GM21717 (cell line): ENCODE measurements around the gene RUNX2.

Experiments
- ATAC-seq: cut with Tn5 transposase; IDR thresholded peaks from one replicate; pipeline ENCODE4 v1.9.1; 2021; ENCODE audit warnings: mild to moderate bottlenecking, moderate library complexity; ENCODE audit not compliant: unreplicated experiment

RUNX2 gene

DNA sequence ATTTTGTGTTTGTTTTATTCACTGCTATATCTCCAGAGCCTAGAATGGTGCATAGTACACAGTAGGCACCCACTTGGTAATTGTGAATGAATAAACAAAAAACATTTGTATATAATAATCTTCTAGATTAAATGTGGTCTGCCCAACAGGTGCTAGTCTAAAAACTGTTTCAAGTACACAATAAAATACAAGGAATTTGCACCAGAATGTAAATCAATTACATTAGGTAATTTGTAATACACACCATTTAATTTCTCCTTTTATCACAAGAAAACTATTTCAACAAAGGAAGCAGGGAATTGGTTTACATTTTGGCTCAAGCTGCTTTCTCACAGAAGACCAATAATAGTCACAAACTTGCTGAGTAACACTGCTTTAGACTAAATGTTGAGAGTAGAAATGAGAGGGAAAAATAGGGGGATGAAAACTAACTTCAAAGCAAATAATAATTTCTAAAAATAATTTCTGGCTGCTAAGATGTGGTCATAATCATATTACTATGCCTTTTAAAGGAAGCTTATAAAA lies 22.1 kb downstream of the RUNX2 start:
- no peak for ATAC-seq

DNA sequence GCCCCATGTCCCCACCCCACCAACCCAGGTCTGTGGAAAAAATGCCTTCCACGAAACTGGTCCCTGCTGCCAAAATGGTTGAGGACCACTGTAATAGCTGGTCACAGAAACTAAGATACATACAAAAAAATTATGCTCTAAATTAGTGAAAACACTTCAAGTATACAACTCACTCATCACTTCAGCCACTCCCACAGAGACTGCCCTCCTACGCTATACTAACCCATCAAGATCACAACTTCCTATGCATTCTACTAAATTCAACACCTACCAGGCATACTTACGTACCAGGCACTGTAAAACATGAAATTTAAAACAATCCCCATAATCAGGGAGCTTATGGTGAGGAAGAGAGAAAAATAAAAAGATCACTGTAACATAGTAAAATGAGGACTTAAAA lies 22.9 kb downstream of the RUNX2 start:
- no peak for ATAC-seq

DNA sequence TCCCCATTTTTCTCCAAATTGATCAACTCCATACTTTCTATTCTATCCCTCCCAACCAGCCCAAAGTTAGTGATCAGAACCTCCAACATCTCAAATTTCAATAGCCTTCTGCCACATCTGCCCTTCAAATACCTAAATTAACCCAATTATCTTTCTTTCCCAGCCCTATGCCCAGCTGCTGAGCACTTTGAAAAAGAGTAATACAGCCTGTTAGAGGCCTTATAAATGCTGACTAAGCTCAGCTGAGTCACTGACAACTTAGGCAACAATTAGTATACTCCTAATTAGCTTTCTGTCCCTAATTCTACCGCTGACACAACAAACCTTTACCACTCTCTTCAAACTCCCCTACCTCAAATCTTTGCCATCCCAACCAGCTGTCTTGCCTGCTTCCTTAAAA lies 23.5 kb downstream of the RUNX2 start:
- no peak for ATAC-seq

DNA sequence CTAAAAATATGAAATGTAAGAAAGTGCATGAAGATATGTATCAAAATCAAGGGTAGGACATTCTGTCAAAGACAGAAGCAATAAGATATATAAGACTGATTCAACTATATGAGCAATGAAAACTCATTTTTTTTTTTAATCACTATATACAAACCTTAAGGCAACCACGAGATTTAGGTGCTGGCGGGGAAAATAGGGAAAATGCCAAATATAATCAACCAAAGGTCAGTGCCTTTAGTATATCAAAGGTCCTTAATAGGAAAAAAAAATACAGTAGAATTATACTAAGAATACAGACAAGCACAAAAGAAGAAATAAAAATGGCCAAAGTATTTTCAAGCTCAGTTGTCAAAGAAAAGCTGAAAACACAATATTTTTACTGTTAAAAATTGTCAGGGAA lies 25.5 kb downstream of the RUNX2 start:
- ATAC-seq, result no peak

DNA sequence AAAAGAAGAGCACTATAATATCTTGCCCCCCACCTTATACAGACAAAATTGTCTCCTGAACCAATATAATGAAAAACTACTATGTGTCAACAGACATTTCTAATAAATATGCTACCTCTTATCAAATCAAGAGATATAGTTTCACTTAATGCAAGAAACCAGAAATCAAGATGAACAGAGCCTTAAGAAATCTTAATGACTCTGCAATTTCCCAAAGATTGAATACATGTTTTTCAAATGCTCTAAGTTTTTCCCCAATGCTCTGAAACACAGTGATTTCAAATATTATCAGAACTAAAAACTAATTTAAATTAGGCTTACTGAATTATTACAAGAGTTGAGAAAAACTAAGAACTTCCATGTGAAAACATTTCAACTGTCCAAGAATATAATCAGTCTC lies 36.3 kb downstream of the RUNX2 start:
- no peak for ATAC-seq

DNA sequence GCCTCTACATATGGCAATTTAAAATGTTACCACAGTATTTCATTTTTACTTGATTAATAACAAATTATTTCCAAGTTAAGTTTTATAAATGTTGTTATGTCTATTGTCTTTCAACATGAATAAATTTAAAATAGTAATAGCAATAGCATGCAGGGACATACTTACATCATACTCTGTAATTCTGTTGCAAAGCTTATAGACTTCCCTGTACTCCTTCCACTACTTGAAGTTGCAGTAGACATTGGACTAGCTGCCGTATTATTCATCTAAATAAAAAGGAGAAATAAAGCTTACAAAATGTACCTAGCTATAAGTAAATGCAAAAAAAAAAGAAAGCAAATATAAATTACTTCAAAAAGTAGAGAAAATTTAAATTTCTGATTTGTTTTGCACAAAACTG lies 36.9 kb downstream of the RUNX2 start:
- ATAC-seq, result no peak

DNA sequence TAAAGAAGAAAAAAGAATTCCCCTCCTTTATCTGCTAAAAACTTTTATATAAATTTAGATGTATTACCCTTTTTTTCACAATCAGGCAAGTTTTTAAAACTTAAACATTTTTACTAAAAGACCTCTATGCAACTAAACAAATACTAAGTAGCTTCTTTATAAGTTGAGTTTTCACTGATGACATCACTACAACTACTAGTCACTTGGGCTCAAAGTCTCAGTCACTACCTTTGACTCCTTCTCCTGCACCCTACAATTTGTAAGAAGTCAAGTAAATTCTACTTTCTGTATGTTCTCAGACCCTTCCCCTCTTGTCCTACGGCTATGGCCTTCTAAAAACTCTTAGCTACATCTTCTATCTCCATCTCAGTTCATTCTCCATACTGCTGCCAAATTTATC lies 38.4 kb downstream of the RUNX2 start:
- ATAC-seq, result no peak

DNA sequence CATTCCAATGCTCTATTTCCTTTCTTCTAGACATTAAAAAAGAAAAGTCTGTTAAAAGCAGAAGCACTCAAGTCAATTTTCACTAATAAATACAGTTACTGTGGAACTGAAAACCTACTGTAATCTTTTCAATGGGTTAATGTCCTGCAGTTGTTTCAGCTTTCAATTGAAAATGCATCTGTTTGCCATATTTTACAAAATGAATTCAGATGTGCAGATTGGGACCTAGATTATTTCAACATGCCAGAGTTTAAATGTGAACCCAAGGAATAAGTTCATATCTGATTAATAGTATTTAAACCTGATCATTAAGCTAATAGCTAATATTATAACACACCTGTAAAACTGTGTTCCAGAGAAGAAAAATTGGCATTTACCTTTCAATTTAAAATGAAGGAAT lies 39.9 kb downstream of the RUNX2 start:
- ATAC-seq, result no peak

DNA sequence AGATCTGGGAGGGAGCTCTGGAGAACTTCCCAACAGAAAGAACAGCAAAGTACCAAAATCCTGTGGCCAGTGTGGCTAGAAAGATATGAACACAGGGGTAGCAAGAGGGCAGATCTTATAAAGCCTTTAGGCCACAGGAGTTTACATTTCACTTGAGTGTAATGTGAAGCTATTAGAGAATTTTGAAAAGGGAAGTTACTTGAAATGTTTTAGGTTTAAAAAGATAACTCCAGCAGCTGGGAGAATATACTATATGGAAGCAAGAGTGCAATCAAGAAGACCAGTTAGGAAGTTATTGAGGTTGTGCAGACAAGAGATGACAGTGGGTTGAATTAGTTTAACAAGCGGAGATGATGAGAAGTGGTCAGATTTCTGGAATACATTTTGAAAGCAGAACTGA lies 41.7 kb downstream of the RUNX2 start:
- ATAC-seq, result no peak

DNA sequence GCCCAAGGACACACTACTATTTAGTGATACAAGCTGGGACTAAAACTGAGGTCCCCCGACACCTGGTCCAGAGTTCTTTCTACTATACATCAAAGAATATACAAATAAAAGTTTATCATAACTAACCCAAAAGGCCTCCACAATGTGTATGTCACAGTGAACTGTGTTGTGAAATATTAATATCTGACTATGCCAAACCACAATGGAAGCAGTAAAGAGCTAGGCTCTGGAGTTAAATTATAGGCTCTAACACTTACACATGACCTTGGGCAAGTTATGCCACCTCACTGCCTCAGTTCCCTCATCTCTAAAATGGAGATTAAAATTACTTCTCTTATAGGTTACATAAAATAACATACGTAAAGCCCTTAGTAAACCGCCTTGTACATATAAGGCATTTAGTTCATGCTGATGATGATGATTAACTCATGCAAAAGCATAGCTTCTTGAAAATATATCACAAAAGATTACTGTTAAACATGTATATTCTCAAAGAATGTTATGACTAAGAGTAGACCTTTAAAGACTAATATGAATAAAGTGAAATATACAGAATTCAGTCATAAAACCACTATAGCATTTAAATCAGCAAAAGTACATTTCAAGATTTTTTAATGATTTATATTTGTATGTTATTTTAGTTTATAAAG lies 43.9 kb downstream of the RUNX2 start:
- ATAC-seq, result no peak

DNA sequence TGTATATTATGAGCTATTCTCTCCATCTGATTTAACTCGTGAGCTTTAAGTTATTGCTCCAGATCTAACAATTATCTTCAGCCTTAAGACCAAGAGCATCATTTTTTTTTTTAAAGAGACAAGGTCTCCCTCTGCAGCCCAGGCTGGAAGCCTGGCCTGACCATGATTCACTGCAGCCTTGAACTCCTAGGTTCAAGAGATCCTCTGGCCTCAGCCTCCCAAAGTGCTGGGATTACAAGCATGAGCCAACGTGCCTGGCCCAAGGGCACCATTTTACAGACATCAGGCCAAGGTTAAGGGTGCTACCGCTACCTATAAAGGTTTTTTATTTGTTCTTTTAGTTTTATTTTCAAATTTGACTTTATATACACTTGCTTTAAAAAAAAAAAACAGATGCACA lies 47.3 kb downstream of the RUNX2 start:
- no peak for ATAC-seq

DNA sequence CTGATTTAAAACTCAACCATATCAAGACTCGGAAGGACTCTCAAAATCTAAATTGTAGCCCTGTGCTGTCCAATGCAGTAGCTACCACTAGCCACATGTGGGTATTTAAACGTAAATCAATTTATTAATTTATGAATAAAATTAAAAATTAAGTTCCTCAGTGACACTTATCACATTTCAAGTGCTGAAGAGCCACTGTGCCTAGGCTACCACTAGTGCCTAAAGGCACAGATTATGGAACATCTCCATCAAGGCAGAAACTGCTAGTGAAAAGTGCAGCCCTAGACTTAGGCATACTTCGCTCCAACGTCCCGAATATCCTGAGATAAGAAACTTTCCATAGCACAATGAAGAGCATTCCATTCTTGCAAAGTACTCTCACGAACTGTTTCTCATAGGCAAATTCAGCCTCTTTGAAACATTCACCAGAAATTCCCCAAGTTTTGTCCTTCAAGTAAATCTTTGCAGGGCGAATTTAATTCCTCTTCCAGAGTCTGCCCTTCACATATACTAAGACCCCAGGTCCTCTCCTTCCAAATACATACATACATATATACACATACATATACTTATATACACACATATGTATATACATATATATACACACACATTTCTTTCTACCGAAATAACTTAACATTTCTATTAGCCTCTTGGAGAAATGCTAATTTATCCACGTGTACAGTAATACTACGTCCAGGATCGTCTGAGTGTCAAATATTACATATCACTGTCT lies 48.3 kb downstream of the RUNX2 start:
- ATAC-seq, result no peak

DNA sequence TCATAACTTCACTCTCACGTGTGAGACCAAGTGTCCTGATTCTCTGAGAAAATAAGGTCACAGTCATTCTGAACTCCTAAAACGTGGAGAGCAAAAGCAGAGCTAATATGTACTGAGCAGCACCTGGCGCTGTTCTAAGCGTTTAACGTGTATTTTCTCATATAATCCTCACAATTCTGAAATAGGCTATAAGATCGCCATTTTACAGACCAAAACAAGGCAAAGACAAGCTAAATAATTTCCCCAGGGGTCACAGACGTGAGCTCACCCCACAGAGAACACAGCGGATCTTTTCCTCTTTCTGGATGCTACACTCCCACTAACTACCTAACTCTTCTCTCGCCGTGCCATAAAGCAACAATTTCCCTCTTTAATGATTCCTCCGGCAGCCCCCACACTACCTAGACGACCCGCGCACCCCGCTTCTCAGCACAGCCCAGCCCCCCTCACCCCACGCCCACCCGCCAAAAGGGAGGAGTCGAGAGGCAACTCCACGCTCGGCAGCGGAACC lies 49.0 kb downstream of the RUNX2 start:
- peak; percentile 19 for ATAC-seq

DNA sequence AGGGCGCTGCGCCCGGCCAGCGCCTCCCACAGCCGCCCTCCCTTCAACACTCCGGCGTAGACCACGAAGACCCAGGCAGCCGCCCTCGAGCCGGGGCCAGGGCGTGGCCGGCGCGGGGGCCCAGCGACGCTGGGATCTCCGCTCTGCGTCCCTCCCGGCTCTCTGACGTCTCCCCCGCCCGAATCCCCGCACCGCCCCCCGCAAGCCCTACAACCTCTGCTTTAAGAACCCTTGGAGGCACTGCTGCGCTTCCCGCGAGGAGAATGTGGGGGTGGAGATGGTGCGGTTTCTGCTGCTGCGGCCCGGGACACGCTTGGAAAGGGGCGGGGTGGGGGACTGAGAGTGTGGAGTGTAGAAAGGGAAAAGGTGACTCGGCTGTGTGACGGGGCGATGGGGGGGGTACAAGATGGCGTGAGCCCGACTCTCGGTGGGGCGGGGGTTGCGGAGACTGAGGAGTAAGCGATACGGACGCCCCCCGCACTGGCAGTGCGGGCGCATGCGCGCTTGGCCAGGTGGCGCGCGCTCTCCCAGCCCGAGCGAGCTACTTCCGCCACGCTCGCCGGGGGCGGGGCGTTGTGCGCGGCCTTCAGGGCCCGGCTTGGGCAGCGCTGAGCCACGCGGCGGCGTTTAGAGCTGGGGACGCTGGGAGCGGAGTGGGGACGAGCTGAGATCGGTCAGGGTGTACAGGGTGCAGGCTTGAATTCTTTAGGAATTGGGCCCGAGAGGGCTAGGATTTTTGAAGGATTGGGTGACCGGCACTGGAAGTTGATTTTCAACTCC lies 49.6 kb downstream of the RUNX2 start, which contains the start of gene SUPT3H:
SUPT3H (minus strand) TSS at position 381 of the 780 bp plus-strand sequence.
- peak; percentile 94 for ATAC-seq

DNA sequence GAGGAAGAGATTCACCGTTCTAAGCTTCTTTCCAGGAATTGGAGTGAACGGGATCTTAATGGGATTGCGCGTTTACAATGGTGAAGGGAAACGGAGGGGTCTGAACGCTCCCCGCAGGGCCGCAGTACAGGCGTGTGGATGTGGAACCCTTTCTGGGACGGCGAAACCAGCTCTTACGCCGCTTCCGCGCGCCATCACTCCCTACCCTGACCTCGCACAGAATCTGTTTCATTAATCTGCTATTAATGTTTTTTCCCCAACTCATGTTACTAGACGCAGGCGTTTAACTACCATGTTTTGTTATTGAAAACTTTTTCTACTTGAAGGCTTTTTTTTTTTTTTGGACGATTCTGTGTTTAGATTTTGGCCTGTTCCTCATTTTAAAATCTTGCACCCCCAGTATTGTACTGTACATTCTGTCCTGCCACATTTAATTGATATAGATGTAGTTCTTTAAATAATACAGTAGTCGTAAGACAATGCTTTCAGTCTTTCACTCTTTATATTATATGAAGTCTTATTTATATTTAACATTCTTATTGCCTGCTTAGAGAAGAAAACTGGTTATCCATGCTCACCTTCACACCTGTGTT lies 50.3 kb downstream of the RUNX2 start:
- peak; percentile 26 for ATAC-seq

DNA sequence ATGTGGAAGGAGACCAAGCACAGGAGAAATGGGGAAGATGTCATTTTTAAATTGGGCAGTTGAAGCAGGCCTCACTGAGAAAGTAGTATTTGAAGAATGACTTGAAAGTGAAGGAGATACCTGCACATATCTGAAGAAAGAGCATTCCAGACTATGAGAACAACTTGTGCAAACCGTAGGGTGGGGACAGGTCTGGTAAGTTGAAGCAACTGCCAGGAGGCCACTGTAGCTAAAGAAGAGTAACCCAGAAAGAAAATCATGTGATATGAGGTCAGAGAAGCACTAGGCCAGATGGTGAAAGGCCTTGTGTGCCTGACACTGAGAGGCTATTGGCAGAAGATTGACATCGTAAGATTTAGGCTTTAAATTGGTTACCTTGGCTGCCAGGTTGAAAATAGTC lies 54.3 kb downstream of the RUNX2 start:
- ATAC-seq, result no peak

DNA sequence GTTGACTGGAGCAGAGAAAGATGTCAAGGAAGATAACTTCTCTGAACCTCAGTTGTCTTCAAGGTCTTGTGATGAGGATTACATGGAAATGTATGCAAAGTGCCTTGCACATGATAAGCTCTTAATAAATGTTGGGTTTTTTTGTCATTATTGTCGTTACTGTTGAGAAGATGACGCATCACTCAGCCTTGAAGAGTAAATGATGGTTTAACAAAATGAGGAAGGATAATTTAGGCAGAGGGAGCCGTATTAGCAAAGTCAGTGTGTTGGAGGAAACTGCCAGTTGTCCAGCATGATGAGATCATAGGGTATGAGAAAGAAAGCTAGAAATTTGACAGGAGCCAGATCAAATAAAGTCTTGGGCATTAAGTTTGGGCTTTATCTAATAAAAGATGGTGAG lies 58.4 kb downstream of the RUNX2 start:
- ATAC-seq, result no peak

DNA sequence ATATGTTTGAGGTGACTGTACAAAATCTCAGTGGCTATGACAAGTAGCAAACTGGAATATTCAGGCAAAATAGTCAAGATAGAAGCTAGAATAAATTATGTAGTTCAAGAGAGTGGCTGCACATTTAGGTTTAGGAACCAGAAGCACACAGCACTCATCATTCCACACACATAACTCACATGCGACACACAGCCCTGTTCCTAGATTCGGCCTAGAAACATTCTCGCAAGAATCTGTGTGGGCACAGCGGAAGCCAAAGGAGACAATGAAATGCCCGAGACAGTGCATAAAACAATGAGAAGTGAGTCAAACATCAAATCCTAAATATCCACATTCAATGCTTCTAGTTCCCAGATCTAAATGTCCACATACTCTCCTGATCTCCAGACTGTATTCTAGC lies 59.1 kb downstream of the RUNX2 start:
- no peak for ATAC-seq

DNA sequence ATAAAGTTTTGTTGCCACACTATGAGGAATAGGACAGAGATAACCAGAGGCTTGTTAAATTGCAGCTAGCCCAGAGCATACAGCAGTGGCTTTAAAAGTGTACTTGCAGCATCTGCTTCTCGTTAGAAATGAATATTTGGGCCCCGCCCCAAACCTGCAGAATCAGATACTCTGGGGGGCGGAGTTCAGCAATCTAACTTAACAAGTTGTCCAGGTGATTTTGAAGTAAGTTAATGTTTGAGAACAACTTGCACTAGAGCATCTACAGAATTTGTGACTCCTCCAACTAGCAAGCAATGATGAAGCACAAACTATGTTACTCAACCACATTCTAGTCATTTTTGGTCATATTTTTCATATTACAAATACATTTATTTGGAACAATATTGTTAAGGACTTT lies 60.2 kb downstream of the RUNX2 start:
- ATAC-seq, result no peak

DNA sequence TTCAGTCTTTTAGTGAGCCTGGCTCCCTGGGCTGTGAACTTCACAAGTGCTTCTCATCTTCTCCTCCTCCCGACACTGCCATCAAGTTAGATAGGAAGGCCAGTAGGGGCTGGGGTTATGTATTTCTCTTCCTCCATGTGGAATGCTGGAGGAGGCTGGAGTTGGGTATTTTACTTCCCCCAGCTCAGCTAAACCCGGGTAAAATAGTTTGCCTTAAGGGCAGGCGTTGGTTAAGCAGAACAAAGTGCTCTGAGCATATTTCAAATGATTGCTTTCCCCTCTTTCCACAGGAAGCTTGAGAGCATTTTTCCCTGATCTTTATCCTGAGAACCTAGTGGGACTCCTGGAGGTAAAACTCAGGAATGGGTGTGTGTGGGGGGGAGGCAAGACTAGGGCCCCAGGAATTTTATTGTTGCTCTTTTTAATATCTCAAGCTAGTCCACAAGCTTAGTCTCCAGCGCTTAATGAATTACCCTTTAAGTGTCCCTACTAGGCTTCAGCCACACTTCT lies 66.5 kb downstream of the RUNX2 start:
- ATAC-seq, result no peak
